ENCODE data around the gene FAM13B.

FAM13B gene

GRCh38 chr5:137921931-137922330 is 110.9 kb downstream of the FAM13B start:
- H3K4me3 ChIP-seq, result no peak overlapping the region
- H3K27ac ChIP-seq, result no peak overlapping the region

GRCh38 chr5:137916923-137917322 is 116.0 kb downstream of the FAM13B start:
- Histone ChIP-seq H3K4me3 (no peak overlapping the region), H3K27ac (no peak overlapping the region)

GRCh38 chr5:137914758-137915157 is 118.1 kb downstream of the FAM13B start:
- H3K4me3 ChIP-seq, result no peak overlapping the region
- H3K27ac ChIP-seq, result no peak overlapping the region

- H3K4me3 ChIP-seq, result no peak overlapping the region
- H3K27ac ChIP-seq, result no peak overlapping the region
Measured at GRCh38 chr5:137902408-137903133, 130.3 kb downstream of the FAM13B start.

- Histone ChIP-seq H3K4me3 (no peak overlapping the region), H3K27ac (no peak overlapping the region)
Measured at GRCh38 chr5:137901011-137901817, 131.7 kb downstream of the FAM13B start.

GRCh38 chr5:137899493-137899892 is 133.4 kb downstream of the FAM13B start:
- no peak overlapping the region for H3K27ac ChIP-seq
- no peak overlapping the region for H3K4me3 ChIP-seq

GRCh38 chr5:137896560-137896959 is 136.3 kb downstream of the FAM13B start:
- H3K27ac ChIP-seq, result no peak overlapping the region
- H3K4me3 ChIP-seq, result no peak overlapping the region

- Histone ChIP-seq H3K27ac (no peak overlapping the region), H3K4me3 (no peak overlapping the region)
Measured at GRCh38 chr5:137894586-137894985, 138.3 kb downstream of the FAM13B start.

GRCh38 chr5:137891849-137892248 is 141.0 kb downstream of the FAM13B start:
- Histone ChIP-seq H3K4me3 (no peak overlapping the region), H3K27ac (no peak overlapping the region)

- Histone ChIP-seq H3K4me3 (no peak overlapping the region), H3K27ac (no peak overlapping the region)
Measured at GRCh38 chr5:137890845-137891244, 142.0 kb downstream of the FAM13B start.

GRCh38 chr5:137888863-137889759 is 143.8 kb downstream of the FAM13B start, which contains the start of gene PKD2L2:
TSS of gene PKD2L2 (plus strand) at chr5:137889457. CDS start at chr5:137889492, 35 bp downstream.
- Histone ChIP-seq H3K4me3 (peak within 1 kb of the TSS; percentile 34 to 48 (median 45)), H3K27ac (peak within 1 kb of the TSS; percentile 10 to 89 (median 72))

- peak overlapping the region in 19 of 21 experiments; percentile 45 to 89 (median 73) for H3K27ac ChIP-seq
- H3K4me3 ChIP-seq, result peak overlapping the region; percentile 34 to 48 (median 45)
Measured at GRCh38 chr5:137888466-137888862, 144.4 kb downstream of the FAM13B start.

Measured in skin epidermis (tissue), 12 donors.